NCI-H1092 (cell line): ENCODE data around the gene CNTNAP2.

Experiments
- DNase-seq: peaks from one replicate; lab custom pipeline; 2025; lab: John Stamatoyannopoulos, UW

Gene CNTNAP2

GRCh38 chr7:146116521-146117222, at the start of gene CNTNAP2:
TSS of gene CNTNAP2 (plus strand) at chr7:146116801. CDS start at chr7:146116877, 76 bp downstream.
- peak; percentile 79 for DNase-seq

GRCh38 chr7:146067880-146068279, 48.7 kb upstream of the CNTNAP2 start:
- DNase-seq: no peak

- no peak for DNase-seq
Observed at GRCh38 chr7:146074195-146074765, 42.3 kb upstream of the CNTNAP2 start.

GRCh38 chr7:146076344-146076743, 40.3 kb upstream of the CNTNAP2 start:
- DNase-seq: no peak

- no peak for DNase-seq
Observed at GRCh38 chr7:146084086-146084485, 32.5 kb upstream of the CNTNAP2 start.

- peak; percentile 54 for DNase-seq
Observed at GRCh38 chr7:146090023-146090645, 26.5 kb upstream of the CNTNAP2 start.

- DNase-seq: no peak
Observed at GRCh38 chr7:146094356-146094755, 22.2 kb upstream of the CNTNAP2 start.

GRCh38 chr7:146096994-146097393, 19.6 kb upstream of the CNTNAP2 start:
- DNase-seq: peak; percentile 7

- DNase-seq: no peak
Observed at GRCh38 chr7:146106319-146106718, 10.3 kb upstream of the CNTNAP2 start.

- DNase-seq: no peak
Observed at GRCh38 chr7:146112755-146113154, 3.8 kb upstream of the CNTNAP2 start.

GRCh38 chr7:146115548-146115850, 1.1 kb upstream of the CNTNAP2 start:
- no peak for DNase-seq

- DNase-seq: peak; percentile 79
Observed at GRCh38 chr7:146115851-146116520, 615 bp upstream of the CNTNAP2 start.

- DNase-seq: no peak
Observed at GRCh38 chr7:146117576-146117975, 975 bp downstream of the CNTNAP2 start.

GRCh38 chr7:146119002-146119401, 2.4 kb downstream of the CNTNAP2 start:
- DNase-seq: no peak

GRCh38 chr7:146123715-146124114, 7.1 kb downstream of the CNTNAP2 start:
- DNase-seq: no peak

GRCh38 chr7:146126767-146127509, 10.3 kb downstream of the CNTNAP2 start:
- no peak for DNase-seq

GRCh38 chr7:146129296-146129695, 12.7 kb downstream of the CNTNAP2 start:
- peak; percentile 18 for DNase-seq

GRCh38 chr7:146129997-146130396, 13.4 kb downstream of the CNTNAP2 start:
- DNase-seq: no peak

GRCh38 chr7:146131701-146132100, 15.1 kb downstream of the CNTNAP2 start:
- no peak for DNase-seq

- DNase-seq: no peak
Observed at GRCh38 chr7:146136357-146136875, 19.8 kb downstream of the CNTNAP2 start.

- no peak for DNase-seq
Observed at GRCh38 chr7:146138926-146139325, 22.3 kb downstream of the CNTNAP2 start.
